Pancreas (tissue), 10 donors: ENCODE data around the gene PET100. TPM values are rescaled to one million over a fixed set of nuclear protein-coding genes. Genes with fewer than 3 reads are reported as not detected.

Experiments used
- ATAC-seq, 4 donors: fragments of 200-7000 bp; cut with Tn5 transposase; one replicate each; pipeline versions ENCODE4 v1.8.0 to v1.9.1; 2020; ENCODE audit warnings: mild to moderate bottlenecking in 4 of 4, moderate library complexity in 4 of 4
- DNase-seq, 6 donors: peaks; one replicate each; pipeline ENCODE4 v3.0.0-alpha.2; 2020
- FAIRE-seq: peaks from 2 replicates; lab custom pipeline; 2012; peaks lifted over from hg19 to GRCh38; lab: Jason Lieb, UNC
- H3K27ac ChIP-seq, 4 donors: fragments of 200-600 bp; sonication (generic); 1 replicate in 3 of 4; 2 replicates in 1 of 4; pipeline versions ENCODE4 v1.5.0 to v1.8.0; 2020
- H3K27me3 ChIP-seq, 4 donors: fragments of 200-600 bp; one replicate each; pipeline ENCODE4 v1.8.0; 2021
- H3K36me3 ChIP-seq, 3 donors: fragments of 200-600 bp; sonication (generic) in 1 of 3; one replicate each; pipeline versions ENCODE4 v1.5.0 to v1.8.0; 2020 to 2021
- H3K4me1 ChIP-seq, 3 donors: fragments of 200-600 bp; one replicate each; pipeline ENCODE4 v1.8.0; 2021
- H3K4me3 ChIP-seq, 4 donors: fragments of 200-600 bp; sonication (generic) in 2 of 4; one replicate each; pipeline versions ENCODE4 v1.5.0 to v1.8.0; 2020 to 2021
- H3K9me3 ChIP-seq, 4 donors: fragments of 200-600 bp; one replicate each; pipeline ENCODE4 v1.8.0; 2021
- CTCF ChIP-seq, 4 donors: fragments of 200-600 bp; sonication (generic) in 3 of 4; IDR thresholded peaks; one replicate each; pipeline versions ENCODE4 v1.5.0 to v1.8.0; 2021; ENCODE audit warnings: antibody characterized with exemption in 4 of 4
- WGBS, 2 donors: extraction: QIAGEN DNeasy Blood & Tissue Kit; methylation state at CpG; one replicate each; pipeline ENCODE4 v1.1.7; 2013; 5-methylcytosine and 5-hydroxymethylcytosine counted together
- intact Hi-C, 3 donors: fragments of 100-400 bp; cut with DNase I; formaldehyde crosslinking; loops; one replicate each; pipeline versions ENCODE4 v1.11.1 to v1.14.2; 2022
- polyA plus RNA-seq, 2 donors: library from polyadenylated mRNA; stranded (reverse); fragments of 200-250 nt; gene quantifications; one replicate each; pipeline ENCODE4 v1.2.3, GENCODE V29; 2013
- total RNA-seq, 6 donors: library from RNA; stranded (reverse); fragmentation: NEBNext Ultra II Directional in 4 of 6; extraction: Animal tissue kit (Norgen Biotek cat#: 25700) in 4 of 6; gene quantifications; one replicate each; pipeline versions ENCODE4 v1.2.1 to v1.2.4, GENCODE V29; 2021 to 2023
- donor health status: healthy with polysubstance abuse.
- donor health status: DM: no; HTN: no; CAD: no; lungs with moderate emphysema.
- donor health status: DM: no; HTN: no; CAD: no.
- donor health status: control.
- donor health status: control.
- donor health status: Bipolar disorder and iron deficiency.
- donor health status: DM: yes; HTN: yes; CAD: no.
- donor health status: DM: no; HTN: no; CAD: no.
- donor health status: DM: no; HTN: no; CAD: no.
- donor health status: DM: yes; HTN: yes; CAD: no.

PET100 gene
- total and polyA plus RNA-seq, 8 donors, result 31.6 to 95.6 (median 50.8) TPM

- TF ChIP-seq CTCF (IDR thresholded peaks at IDR 0.05), result no peak
- H3K27ac ChIP-seq, result no peak overlapping the region
- intact Hi-C loops, result no loop called here
- FAIRE-seq, result no peak
- no peaks in the 10 kb centered on the region for H3K36me3 ChIP-seq
- H3K9me3 ChIP-seq, result no peaks in the 10 kb centered on the region
- no peak for DNase-seq
- 48% methylated on average over 8 of the region's 8 CpGs for WGBS, 2 donors
- H3K4me1 ChIP-seq, result peaks cover 0 to 3% (median 0%) of the 10 kb centered on the region in 3 donors
- H3K27me3 ChIP-seq, result no peaks in the 10 kb centered on the region
- ATAC-seq, result no peak
- H3K4me3 ChIP-seq, result no peak overlapping the region
Measured at GRCh38 chr19:7654401-7654800, 24.8 kb downstream of the PET100 start.

DNA sequence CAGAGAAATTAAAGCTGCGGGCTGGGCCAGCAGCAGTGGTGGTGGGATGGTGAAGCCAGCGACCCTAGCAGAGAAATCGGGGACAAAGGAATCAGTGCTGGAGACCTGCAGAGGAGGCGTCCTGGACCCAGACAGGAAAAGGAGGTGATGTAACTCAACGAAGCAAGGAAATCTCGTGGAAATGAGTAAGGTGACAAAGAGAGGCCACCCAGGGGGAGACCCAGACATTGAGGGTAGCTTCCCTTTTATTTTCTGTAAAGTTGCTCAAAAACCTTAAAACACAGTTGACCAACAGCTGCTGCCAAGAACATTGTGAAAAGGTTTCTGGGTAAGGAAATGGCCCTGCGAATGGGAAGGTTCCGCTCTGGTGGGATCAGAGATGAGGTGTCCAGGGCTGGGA lies 26.0 kb downstream of the PET100 start:
- DNase-seq (no peak), FAIRE-seq (no peak), ATAC-seq (no peak)
- intact Hi-C loops, result no loop called here
- Histone ChIP-seq H3K36me3 (no peaks in the 10 kb centered on the region), H3K4me1 (peaks cover 0 to 3% (median 0%) of the 10 kb centered on the region in 3 donors), H3K27me3 (no peaks in the 10 kb centered on the region), H3K4me3 (no peak overlapping the region), H3K27ac (no peak overlapping the region), H3K9me3 (no peaks in the 10 kb centered on the region)
- TF ChIP-seq CTCF (IDR thresholded peaks at IDR 0.05), result no peak
- WGBS, 2 donors, result 57 to 73% methylated on average over 8 of the region's 8 CpGs

DNA sequence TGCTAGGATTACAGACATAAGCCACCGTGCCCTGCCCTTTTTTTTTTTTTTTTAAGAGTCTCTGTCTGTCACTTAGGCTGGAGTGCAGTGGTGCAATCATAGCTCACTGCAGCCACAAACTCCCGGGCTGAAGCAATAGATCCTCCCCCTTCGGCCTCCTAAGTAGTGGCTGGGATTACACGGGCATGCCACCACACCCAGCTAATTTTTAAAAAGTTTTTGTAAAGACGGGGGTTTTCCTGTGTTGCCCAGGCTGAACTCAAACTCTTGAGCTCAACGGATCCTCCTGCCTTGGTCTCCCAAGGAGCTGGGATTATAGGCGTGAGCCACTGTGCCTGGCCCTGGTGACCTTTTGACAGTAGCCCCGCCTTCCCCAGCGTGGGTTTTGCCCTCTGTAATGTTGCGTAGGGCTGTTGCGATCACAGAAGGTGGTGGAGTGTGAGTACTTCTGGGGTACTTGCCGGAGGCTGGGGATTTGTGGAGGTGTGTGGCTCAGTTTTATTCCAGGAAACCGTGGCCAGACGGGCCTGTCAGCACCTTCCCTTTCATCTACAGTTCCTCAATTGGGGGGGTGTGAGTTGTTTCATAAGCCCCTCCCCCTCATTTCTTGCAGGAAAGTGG lies 27.6 kb downstream of the PET100 start:
- Histone ChIP-seq H3K4me1 (no peaks in the 10 kb centered on the region), H3K4me3 (no peak overlapping the region), H3K9me3 (no peaks in the 10 kb centered on the region), H3K27ac (no peak overlapping the region), H3K27me3 (no peaks in the 10 kb centered on the region), H3K36me3 (no peaks in the 10 kb centered on the region)
- FAIRE-seq (no peak), ATAC-seq (peak in 2 of 4 donors; percentile 38 to 39), DNase-seq (no peak)
- no peak for TF ChIP-seq CTCF (IDR thresholded peaks at IDR 0.05)
- intact Hi-C loops, result no loop called here
- WGBS, 2 donors, result 57 to 61% methylated on average over 14 of the region's 14 CpGs

- no peaks in the 10 kb centered on the region for H3K36me3 ChIP-seq
- no peak for FAIRE-seq
- no peaks in the 10 kb centered on the region for H3K27me3 ChIP-seq
- H3K4me3 ChIP-seq, result no peak overlapping the region
- DNase-seq, result no peak
- no peaks in the 10 kb centered on the region for H3K9me3 ChIP-seq
- intact Hi-C loops, result no loop called here
- no peaks in the 10 kb centered on the region for H3K4me1 ChIP-seq
- no peak overlapping the region for H3K27ac ChIP-seq
- WGBS, 2 donors, result 28% methylated on average over 9 of the region's 9 CpGs
- TF ChIP-seq CTCF (IDR thresholded peaks at IDR 0.05), result no peak
- ATAC-seq, result no peak
Measured at GRCh38 chr19:7658219-7658686, 28.7 kb downstream of the PET100 start.

DNA sequence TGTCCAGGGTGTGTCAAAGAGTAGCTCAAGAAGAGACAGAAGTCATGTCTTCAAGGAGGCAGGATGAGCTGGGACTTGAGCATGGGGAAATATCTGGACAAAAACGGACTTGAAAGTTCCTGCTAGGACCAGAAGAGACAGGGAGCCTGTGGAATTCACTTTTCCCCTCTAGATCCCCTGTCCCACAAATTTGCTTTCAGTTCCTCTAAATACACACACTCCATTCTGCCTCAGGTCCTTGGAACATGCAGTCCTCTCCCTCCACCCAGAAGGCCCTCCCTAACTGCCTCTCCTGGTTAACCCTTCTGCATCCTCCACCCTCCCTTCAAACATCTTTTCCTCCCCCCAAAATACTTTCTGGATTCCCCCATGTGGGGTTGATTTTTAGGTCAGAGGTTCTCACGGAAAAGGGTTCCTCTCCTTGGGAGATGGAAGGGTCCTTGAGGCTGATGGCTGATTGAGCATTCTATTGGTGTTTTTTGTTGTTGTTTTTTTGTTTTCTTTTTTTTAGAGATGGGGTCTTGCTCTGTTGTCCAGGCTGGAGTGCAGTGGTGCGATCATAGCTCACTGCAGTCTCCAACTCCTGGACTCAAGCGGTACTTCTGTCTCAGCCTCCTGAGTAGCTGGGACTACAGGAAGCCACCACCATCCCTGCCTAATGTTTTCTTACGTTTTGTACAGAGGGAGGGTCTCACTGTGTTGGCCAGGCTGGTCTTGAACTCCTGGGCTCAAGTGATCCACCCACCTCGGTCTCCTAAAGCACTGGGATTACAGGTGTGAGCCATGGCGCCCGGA lies 32.3 kb downstream of the PET100 start:
- H3K27me3 ChIP-seq, result no peaks in the 10 kb centered on the region
- intact Hi-C loops, result no loop called here
- TF ChIP-seq CTCF (IDR thresholded peaks at IDR 0.05), result no peak
- H3K36me3 ChIP-seq, result no peaks in the 10 kb centered on the region
- H3K27ac ChIP-seq, result no peak overlapping the region
- no peak for DNase-seq
- 57 to 69% methylated on average over 8 of the region's 8 CpGs for WGBS, 2 donors
- no peaks in the 10 kb centered on the region for H3K4me1 ChIP-seq
- no peak for FAIRE-seq
- ATAC-seq, result no peak
- H3K4me3 ChIP-seq, result no peak overlapping the region
- no peaks in the 10 kb centered on the region for H3K9me3 ChIP-seq
